ENCODE measurements around the gene SOWAHD.

- TF ChIP-seq POLR2A (IDR thresholded peaks at IDR 0.05; ENCODE audit: low read depth, low read length) (no peak), POLR2AphosphoS5 (IDR thresholded peaks at IDR 0.05; ENCODE audit: low read depth, low read length) (no peak), TAF1 (IDR thresholded peaks at IDR 0.05; ENCODE audit: borderline replicate concordance, low read depth, low read length) (no peak)
Measured at GRCh38 chrX:119758731-119759247, 401 bp downstream of the SOWAHD start.
